ENCODE data around the gene NUCB2.
"Not testable (repeated sequence)": the region's sequence is repeated elsewhere in the genome, so short reads cannot be mapped to it uniquely, and the experiment has no call there.

The NUCB2 gene

DNA sequence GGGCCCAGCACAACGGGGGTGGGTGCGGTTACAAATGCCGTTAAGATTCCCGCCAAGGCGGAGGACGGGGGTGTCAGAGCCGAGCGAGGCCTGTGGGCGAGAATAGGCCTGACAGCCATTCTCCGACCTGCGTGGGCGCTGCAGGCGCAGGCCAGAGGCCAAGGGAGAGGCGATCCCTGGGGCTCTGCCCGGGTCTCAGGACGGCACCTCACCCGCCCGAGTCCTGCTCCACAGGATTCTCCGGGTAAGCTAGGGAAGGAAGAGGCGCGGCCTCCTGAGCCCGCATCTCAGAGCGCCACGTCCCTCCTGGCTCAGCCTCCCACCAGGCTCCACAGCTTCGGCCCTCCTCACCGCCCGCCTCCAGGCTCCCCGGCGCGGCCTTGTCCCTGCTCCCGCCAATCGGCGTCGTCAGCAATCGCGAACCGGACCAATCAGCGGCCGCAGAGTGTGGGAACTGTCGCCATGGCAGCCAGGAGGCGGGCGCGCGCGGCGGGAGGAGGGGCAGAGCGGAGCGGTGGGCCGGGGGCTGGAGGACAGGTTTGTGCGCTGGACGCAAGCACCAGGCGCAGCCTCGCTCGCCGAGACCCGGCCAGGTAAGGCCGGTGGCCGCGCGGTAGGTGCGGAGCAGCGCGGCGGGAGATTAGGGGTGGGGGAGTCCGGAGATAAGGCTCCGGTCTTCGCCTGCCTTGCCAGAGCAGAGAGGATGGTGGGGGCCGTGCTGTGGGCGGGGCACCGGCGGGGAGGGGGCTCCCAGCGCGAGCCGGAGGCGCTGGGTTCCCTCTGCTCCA, at the start of gene NUCB2:
TSS of gene NUCB2 (plus strand) at position 504 of the 788 bp plus-strand sequence. CDS start 18,585 bp downstream, outside the sequence.
- peak within 1 kb of the TSS; percentile 85 to 86 for H3K9ac ChIP-seq (ENCODE audit: low read depth in 1 of 2, low read length in 2 of 2)
- H3K9me3 ChIP-seq (ENCODE audit: control insufficient read depth in 2 of 2, low read length in 2 of 2) = no peaks in the 10 kb centered on the region
- peaks cover 2 to 5% of the 10 kb centered on the region in 2 donors for H3K4me1 ChIP-seq (ENCODE audit: control insufficient read depth in 2 of 2, insufficient read depth in 2 of 2, low read length in 2 of 2)
- no peaks in the 10 kb centered on the region for H3K27me3 ChIP-seq (ENCODE audit: control insufficient read depth in 2 of 2, insufficient read depth in 2 of 2, low read length in 2 of 2)
- H3K27ac ChIP-seq (ENCODE audit: low read depth in 2 of 2, low read length in 2 of 2) = peak within 1 kb of the TSS; percentile 81 to 87
- H3K36me3 ChIP-seq (ENCODE audit: control insufficient read depth in 2 of 2, insufficient read depth in 2 of 2, low read length in 2 of 2) = no peaks in the 10 kb centered on the region
- peak within 1 kb of the TSS; percentile 72 to 82 for H3K4me3 ChIP-seq (ENCODE audit: low read length in 2 of 2)

DNA sequence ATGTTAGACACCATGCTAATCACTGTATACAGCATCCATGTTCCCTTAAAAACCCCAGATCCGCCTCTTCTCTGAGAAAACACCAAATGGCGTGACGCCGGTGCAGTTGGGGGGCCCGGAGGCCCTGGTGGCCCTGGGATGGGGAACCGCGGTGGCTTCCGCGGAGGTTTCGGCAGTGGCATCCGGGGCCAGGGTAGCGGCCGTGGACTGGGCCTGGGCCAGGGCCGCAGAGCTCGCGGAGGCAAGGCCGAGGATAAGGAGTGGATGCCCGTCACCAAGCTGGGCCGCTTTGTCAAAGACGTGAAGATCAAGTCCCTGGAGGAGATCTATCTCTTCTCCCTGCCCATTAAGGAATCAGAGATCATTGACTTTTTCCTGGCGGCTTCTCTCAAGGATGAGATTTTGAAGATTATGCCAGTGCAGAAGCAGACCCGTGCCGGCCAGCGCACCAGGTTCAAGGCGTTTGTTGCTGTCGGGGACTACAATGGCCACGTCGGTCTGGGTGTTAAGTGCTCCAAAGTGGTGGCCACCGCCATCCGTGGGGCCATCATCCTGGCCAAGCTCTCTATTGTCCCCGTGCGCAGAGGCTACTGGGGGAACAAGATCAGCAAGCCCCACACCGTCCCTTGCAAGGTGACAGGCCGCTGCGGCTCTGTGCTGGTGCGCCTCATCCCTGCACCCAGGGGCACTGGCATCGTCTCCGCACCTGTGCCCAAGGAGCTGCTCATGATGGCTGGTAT, 48.2 kb upstream of the NUCB2 start:
- H3K36me3 ChIP-seq (ENCODE audit: control insufficient read depth in 2 of 2, insufficient read depth in 2 of 2, low read length in 2 of 2); H3K27ac ChIP-seq (ENCODE audit: low read depth in 2 of 2, low read length in 2 of 2); H3K27me3 ChIP-seq (ENCODE audit: control insufficient read depth in 2 of 2, insufficient read depth in 2 of 2, low read length in 2 of 2); H3K9me3 ChIP-seq (ENCODE audit: control insufficient read depth in 2 of 2, low read length in 2 of 2); H3K9ac ChIP-seq (ENCODE audit: low read depth in 1 of 2, low read length in 2 of 2); H3K4me3 ChIP-seq (ENCODE audit: low read length in 2 of 2); H3K4me1 ChIP-seq (ENCODE audit: control insufficient read depth in 2 of 2, insufficient read depth in 2 of 2, low read length in 2 of 2): not testable (repeated sequence)

DNA sequence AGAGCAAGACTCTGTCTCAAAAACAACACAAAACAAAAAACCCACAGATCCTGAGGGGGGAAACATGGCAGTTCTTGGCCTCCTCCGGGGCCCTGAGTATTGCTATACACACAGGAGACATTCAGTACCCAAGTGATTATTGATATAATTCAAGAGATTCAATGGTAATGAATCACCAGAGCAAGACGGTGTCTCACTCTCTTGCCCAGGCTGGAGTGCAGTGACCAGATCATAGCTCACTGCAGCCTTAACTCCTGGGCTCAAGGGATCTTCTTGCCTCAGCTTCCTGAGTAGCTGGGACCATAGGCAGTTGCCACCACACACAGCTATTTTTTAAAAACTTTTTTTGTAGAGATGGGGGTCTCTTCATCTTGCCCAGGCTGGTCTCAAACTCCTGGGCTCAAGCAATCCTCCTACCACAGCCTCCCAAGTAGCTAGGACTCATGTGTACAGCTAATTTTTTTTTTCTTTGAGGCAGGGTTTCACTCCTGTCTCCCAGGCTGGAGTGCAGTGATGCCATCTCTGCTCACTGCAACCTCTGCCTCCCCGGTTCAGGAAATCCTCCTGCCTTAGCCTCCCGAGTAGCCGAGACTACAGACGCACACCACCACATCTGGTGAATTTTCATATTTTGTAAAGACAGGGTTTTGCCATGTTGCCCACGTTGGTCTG, 46.9 kb upstream of the NUCB2 start:
- H3K36me3 ChIP-seq (ENCODE audit: control insufficient read depth in 2 of 2, insufficient read depth in 2 of 2, low read length in 2 of 2) = no peaks in the 10 kb centered on the region
- no peaks in the 10 kb centered on the region for H3K27me3 ChIP-seq (ENCODE audit: control insufficient read depth in 2 of 2, insufficient read depth in 2 of 2, low read length in 2 of 2)
- no peak overlapping the region for H3K9ac ChIP-seq (ENCODE audit: low read depth in 1 of 2, low read length in 2 of 2)
- H3K9me3 ChIP-seq (ENCODE audit: control insufficient read depth in 2 of 2, low read length in 2 of 2) = no peaks in the 10 kb centered on the region
- H3K4me1 ChIP-seq (ENCODE audit: control insufficient read depth in 2 of 2, insufficient read depth in 2 of 2, low read length in 2 of 2) = no peaks in the 10 kb centered on the region
- no peak overlapping the region for H3K27ac ChIP-seq (ENCODE audit: low read depth in 2 of 2, low read length in 2 of 2)
- H3K4me3 ChIP-seq (ENCODE audit: low read length in 2 of 2) = no peak overlapping the region

DNA sequence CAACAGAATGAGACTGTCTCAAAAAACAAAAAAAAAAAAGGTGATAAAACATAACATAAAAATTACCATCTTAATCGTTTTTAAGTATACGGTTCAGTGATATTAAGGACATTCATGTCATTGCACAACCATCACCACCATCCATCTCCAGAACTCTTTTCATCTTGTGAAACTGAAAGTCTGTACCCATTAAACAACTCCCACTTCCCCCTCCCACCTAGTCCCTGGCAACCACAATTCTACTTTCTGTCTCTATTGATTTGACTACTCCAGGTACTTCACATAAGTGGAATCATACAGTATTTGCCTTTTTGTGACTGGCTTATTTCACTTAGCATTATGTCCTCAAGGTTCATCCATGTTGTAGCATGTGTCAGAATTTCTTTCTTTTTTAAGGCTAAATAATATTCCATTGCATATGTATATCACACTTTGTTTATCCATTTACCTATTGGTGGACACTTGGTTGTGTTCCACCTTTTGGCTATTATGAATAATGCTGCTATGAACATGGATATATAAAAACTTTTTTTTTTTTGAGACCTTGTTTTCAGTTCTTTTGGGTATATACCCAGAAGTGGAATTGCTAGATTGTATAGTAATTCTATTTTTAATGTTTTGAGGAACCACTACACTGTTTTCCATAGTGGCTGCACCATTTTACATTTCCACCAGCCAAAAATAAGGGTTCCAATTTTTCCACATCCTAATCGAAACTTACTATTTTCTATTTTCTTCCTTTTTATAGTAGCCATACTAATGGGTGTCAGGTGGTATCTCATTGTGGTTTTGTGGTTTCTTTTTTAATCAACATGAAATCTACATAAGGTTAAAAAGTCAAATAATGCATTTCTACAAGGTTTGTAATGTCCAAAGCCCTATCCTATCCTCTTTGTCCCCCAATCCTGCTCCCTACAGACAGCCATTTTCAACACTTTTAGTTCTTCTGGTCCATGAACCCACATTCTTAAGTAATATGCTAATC, 45.4 kb upstream of the NUCB2 start:
- Histone ChIP-seq H3K27ac (ENCODE audit: low read depth in 2 of 2, low read length in 2 of 2) (no peak overlapping the region), H3K9me3 (ENCODE audit: control insufficient read depth in 2 of 2, low read length in 2 of 2) (no peaks in the 10 kb centered on the region), H3K9ac (ENCODE audit: low read depth in 1 of 2, low read length in 2 of 2) (no peak overlapping the region), H3K27me3 (ENCODE audit: control insufficient read depth in 2 of 2, insufficient read depth in 2 of 2, low read length in 2 of 2) (no peaks in the 10 kb centered on the region), H3K4me1 (ENCODE audit: control insufficient read depth in 2 of 2, insufficient read depth in 2 of 2, low read length in 2 of 2) (no peaks in the 10 kb centered on the region), H3K4me3 (ENCODE audit: low read length in 2 of 2) (no peak overlapping the region), H3K36me3 (ENCODE audit: control insufficient read depth in 2 of 2, insufficient read depth in 2 of 2, low read length in 2 of 2) (no peaks in the 10 kb centered on the region)

DNA sequence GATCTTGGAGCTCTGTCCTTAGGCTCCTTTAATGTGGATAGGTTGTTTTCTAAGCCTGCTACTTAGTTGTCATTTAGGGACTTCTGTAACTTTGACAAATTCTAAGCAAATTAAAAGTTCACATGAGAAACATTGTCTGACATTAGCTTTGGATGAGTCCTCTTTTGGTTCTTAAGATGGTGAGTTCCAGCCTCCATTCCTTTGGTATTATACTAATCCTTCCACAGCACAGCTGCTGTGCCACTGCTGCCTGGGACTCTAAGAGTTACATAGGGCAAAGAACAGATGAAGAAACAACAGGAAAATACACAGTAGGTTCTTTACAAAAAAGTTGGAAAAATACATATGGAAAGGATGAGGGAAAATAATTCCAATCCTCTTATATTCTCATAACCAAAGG, 43.4 kb upstream of the NUCB2 start:
- Histone ChIP-seq H3K36me3 (ENCODE audit: control insufficient read depth in 2 of 2, insufficient read depth in 2 of 2, low read length in 2 of 2) (no peaks in the 10 kb centered on the region), H3K27me3 (ENCODE audit: control insufficient read depth in 2 of 2, insufficient read depth in 2 of 2, low read length in 2 of 2) (no peaks in the 10 kb centered on the region), H3K27ac (ENCODE audit: low read depth in 2 of 2, low read length in 2 of 2) (no peak overlapping the region), H3K4me3 (ENCODE audit: low read length in 2 of 2) (no peak overlapping the region), H3K9me3 (ENCODE audit: control insufficient read depth in 2 of 2, low read length in 2 of 2) (no peaks in the 10 kb centered on the region), H3K9ac (ENCODE audit: low read depth in 1 of 2, low read length in 2 of 2) (no peak overlapping the region), H3K4me1 (ENCODE audit: control insufficient read depth in 2 of 2, insufficient read depth in 2 of 2, low read length in 2 of 2) (no peaks in the 10 kb centered on the region)

DNA sequence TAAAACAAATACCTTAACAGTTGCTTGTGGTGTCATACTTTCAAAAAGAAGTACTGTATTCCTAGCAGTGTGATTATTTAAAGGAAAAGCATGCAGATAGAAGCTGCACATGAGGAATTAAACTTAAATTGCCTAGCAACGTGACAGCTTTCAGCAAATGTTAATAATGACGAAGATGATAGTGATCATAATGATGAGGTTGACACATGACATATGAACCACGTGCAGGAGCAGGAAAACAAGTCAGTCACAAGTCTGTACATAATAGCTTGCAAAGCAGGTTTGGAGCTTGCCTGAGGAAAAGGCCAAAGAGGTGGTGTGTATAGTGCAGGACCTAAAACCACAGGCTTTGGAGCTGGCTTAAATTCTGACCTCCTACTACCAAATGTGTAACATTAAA, 38.2 kb upstream of the NUCB2 start:
- H3K9ac ChIP-seq (ENCODE audit: low read depth in 1 of 2, low read length in 2 of 2) = no peak overlapping the region
- no peaks in the 10 kb centered on the region for H3K4me1 ChIP-seq (ENCODE audit: control insufficient read depth in 2 of 2, insufficient read depth in 2 of 2, low read length in 2 of 2)
- no peak overlapping the region for H3K4me3 ChIP-seq (ENCODE audit: low read length in 2 of 2)
- no peaks in the 10 kb centered on the region for H3K36me3 ChIP-seq (ENCODE audit: control insufficient read depth in 2 of 2, insufficient read depth in 2 of 2, low read length in 2 of 2)
- no peaks in the 10 kb centered on the region for H3K9me3 ChIP-seq (ENCODE audit: control insufficient read depth in 2 of 2, low read length in 2 of 2)
- no peak overlapping the region for H3K27ac ChIP-seq (ENCODE audit: low read depth in 2 of 2, low read length in 2 of 2)
- H3K27me3 ChIP-seq (ENCODE audit: control insufficient read depth in 2 of 2, insufficient read depth in 2 of 2, low read length in 2 of 2) = no peaks in the 10 kb centered on the region

DNA sequence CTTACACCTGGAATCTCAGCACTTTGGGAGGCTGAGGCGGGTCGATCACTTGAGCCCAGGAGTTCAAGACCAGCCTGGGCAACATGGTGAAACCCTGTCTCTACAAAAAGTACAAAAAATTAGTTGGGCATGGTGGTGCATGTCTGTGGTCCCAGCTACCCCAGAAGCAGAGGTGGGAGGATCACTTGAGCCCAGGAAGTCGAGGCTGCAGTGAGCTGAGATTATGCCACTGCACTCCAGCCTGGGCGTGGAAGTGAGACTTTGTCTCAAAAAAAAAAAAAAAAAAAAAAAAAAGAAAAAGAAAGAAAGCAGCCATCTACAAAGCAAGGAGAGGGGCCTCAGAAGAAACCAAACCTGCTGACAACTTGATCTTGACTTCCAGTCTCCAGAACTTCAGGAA, 36.6 kb upstream of the NUCB2 start:
- not testable (repeated sequence) for H3K9me3 ChIP-seq (ENCODE audit: control insufficient read depth in 2 of 2, low read length in 2 of 2); H3K27ac ChIP-seq (ENCODE audit: low read depth in 2 of 2, low read length in 2 of 2); H3K4me1 ChIP-seq (ENCODE audit: control insufficient read depth in 2 of 2, insufficient read depth in 2 of 2, low read length in 2 of 2); H3K27me3 ChIP-seq (ENCODE audit: control insufficient read depth in 2 of 2, insufficient read depth in 2 of 2, low read length in 2 of 2); H3K4me3 ChIP-seq (ENCODE audit: low read length in 2 of 2); H3K36me3 ChIP-seq (ENCODE audit: control insufficient read depth in 2 of 2, insufficient read depth in 2 of 2, low read length in 2 of 2); H3K9ac ChIP-seq (ENCODE audit: low read depth in 1 of 2, low read length in 2 of 2)

DNA sequence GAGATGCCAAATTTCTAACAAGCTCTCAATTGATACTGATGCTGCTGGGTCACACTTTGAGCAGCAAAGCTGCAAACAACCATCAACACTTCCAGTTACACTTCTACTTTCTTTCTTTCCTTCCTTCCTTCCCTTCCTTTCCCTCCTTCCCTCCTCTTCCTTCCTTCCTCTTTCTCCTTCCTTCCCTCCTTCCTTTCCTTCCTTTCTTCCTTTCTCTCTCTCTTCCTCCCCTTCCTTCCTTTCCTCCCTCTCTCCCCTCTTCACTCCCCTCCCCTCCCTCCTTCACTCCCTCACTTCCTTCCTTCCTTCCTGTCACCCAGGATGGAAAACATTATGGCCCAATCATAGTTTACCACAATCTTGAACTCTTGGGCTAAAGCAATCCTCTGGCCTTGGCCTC, 35.8 kb upstream of the NUCB2 start:
- Histone ChIP-seq H3K4me3 (ENCODE audit: low read length in 2 of 2) (no peak overlapping the region), H3K9me3 (ENCODE audit: control insufficient read depth in 2 of 2, low read length in 2 of 2) (no peaks in the 10 kb centered on the region), H3K36me3 (ENCODE audit: control insufficient read depth in 2 of 2, insufficient read depth in 2 of 2, low read length in 2 of 2) (no peaks in the 10 kb centered on the region), H3K9ac (ENCODE audit: low read depth in 1 of 2, low read length in 2 of 2) (no peak overlapping the region), H3K27me3 (ENCODE audit: control insufficient read depth in 2 of 2, insufficient read depth in 2 of 2, low read length in 2 of 2) (no peaks in the 10 kb centered on the region), H3K4me1 (ENCODE audit: control insufficient read depth in 2 of 2, insufficient read depth in 2 of 2, low read length in 2 of 2) (no peaks in the 10 kb centered on the region), H3K27ac (ENCODE audit: low read depth in 2 of 2, low read length in 2 of 2) (no peak overlapping the region)

DNA sequence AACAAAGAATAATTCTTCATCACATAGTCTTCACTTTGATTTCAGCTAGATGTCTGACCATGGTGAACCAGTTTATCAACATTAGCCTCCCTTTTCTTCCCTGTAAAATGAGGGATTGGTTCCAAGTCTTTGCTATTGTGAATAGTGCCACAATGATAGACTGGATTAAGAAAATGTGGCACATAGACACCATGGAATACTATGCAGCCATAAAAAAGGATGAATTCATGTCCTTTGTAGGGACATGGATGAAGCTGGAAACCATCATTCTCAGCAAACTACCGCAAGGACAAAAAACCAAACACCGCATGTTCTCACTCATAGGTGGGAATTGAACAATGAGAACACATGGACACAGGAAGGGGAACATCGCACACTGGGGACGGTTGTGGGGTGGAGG, 33.6 kb upstream of the NUCB2 start:
- H3K9ac ChIP-seq (ENCODE audit: low read depth in 1 of 2, low read length in 2 of 2); H3K4me1 ChIP-seq (ENCODE audit: control insufficient read depth in 2 of 2, insufficient read depth in 2 of 2, low read length in 2 of 2); H3K27ac ChIP-seq (ENCODE audit: low read depth in 2 of 2, low read length in 2 of 2); H3K9me3 ChIP-seq (ENCODE audit: control insufficient read depth in 2 of 2, low read length in 2 of 2); H3K27me3 ChIP-seq (ENCODE audit: control insufficient read depth in 2 of 2, insufficient read depth in 2 of 2, low read length in 2 of 2); H3K4me3 ChIP-seq (ENCODE audit: low read length in 2 of 2); H3K36me3 ChIP-seq (ENCODE audit: control insufficient read depth in 2 of 2, insufficient read depth in 2 of 2, low read length in 2 of 2): not testable (repeated sequence)
